G401 (cell line): ENCODE data around the gene FCHSD1. TPM values are rescaled to one million over a fixed set of nuclear protein-coding genes. Genes with fewer than 3 reads are reported as not detected.

Experiments
- DNase-seq: peaks from one replicate; pipeline ENCODE4 v3.0.0-alpha.2; 2015; ENCODE audit warnings: low spot score
- in situ Hi-C: cut with HindIII; loops from 2 replicates; pipeline ENCODE4 v1.10.0; 2016; ENCODE audit warnings: low sequenced_read_pairs, mixed read lengths
- total RNA-seq: library from RNA; depleted of rRNA; stranded (reverse); fragments of >200 nt; shearing (Covaris generic); gene quantifications from 2 replicates; pipeline ENCODE4 v1.2.3, GENCODE V29; 2014; rRNA removed

Gene FCHSD1
- total RNA-seq, 1 experiment from 2014 or later = 17.7 TPM

- in situ Hi-C loops = no loop called here
- DNase-seq = no peak
Observed at GRCh38 chr5:141598391-141599345, 52.5 kb downstream of the FCHSD1 start.

GRCh38 chr5:141597814-141598213, 53.4 kb downstream of the FCHSD1 start:
- peak; percentile 8 for DNase-seq
- in situ Hi-C loops = no loop called here

GRCh38 chr5:141597394-141597793, 53.8 kb downstream of the FCHSD1 start:
- DNase-seq = peak; percentile 21
- in situ Hi-C loops = no loop called here

GRCh38 chr5:141596867-141597266, 54.4 kb downstream of the FCHSD1 start:
- DNase-seq = no peak
- in situ Hi-C loops = no loop called here

GRCh38 chr5:141590127-141590526, 61.1 kb downstream of the FCHSD1 start:
- no peak for DNase-seq
- in situ Hi-C loops = no loop called here

Other genes with a start within 250 kb of the FCHSD1 start
- gene PCDHGA9, start 248.6 kb downstream of the FCHSD1 start, total RNA-seq = not detected in 2 replicates
- gene PCDHGB6, start 243.4 kb downstream of the FCHSD1 start, total RNA-seq = not detected in 2 replicates
- 0.31 and 0.71 TPM in 2 replicates for gene PCDHGA10, start 238.4 kb downstream of the FCHSD1 start, total RNA-seq
- 0.68 TPM in 1 of 2 replicates, not detected in the other for gene PCDHGB7, start 233.7 kb downstream of the FCHSD1 start, total RNA-seq
- not detected in 2 replicates for gene PCDHGA11, start 230.4 kb downstream of the FCHSD1 start, total RNA-seq
- not detected in 2 replicates for gene PCDHGA12, start 220.9 kb downstream of the FCHSD1 start, total RNA-seq
- gene PCDHGC3, start 175.5 kb downstream of the FCHSD1 start, total RNA-seq = 1.0 and 7.7 TPM in 2 replicates
- not detected in 2 replicates for gene PCDHGC4, start 166.4 kb downstream of the FCHSD1 start, total RNA-seq
- gene PCDHGC5, start 162.3 kb downstream of the FCHSD1 start, total RNA-seq = 0.14 and 0.18 TPM in 2 replicates
- 23.5 and 34.0 TPM in 2 replicates for gene DIAPH1, start 32.4 kb downstream of the FCHSD1 start, total RNA-seq
- gene HDAC3, start 14.6 kb downstream of the FCHSD1 start, total RNA-seq = 105 and 117 TPM in 2 replicates
- gene RELL2, start 14.4 kb downstream of the FCHSD1 start, total RNA-seq = 9.9 and 21.2 TPM in 2 replicates
- not detected in 2 replicates for gene ARAP3, start 30.8 kb upstream of the FCHSD1 start, total RNA-seq
- gene PCDH1, start 227.0 kb upstream of the FCHSD1 start, total RNA-seq = 1.2 and 1.8 TPM in 2 replicates